Retinal pigment epithelial cell (primary cell): ENCODE data around the gene SAG.

ENCODE experiments used
- DNase-seq: peaks from one replicate; pipeline ENCODE4 v3.0.0-alpha.2; 2010; ENCODE audit warnings: low read depth
- H3K4me3 ChIP-seq: 2 replicates; pipeline ENCODE4 v1.5.1; 2011; ENCODE audit warnings: mild to moderate bottlenecking, low read length, control low read depth, moderate library complexity
- TF ChIP-seq, protein P1 (sequence below): conservative IDR thresholded peaks from 2 replicates; pipeline ENCODE4 v1.5.1; 2011; ENCODE audit warnings: low read depth, low read length, control low read depth, inconsistent platforms

Gene SAG

DNA sequence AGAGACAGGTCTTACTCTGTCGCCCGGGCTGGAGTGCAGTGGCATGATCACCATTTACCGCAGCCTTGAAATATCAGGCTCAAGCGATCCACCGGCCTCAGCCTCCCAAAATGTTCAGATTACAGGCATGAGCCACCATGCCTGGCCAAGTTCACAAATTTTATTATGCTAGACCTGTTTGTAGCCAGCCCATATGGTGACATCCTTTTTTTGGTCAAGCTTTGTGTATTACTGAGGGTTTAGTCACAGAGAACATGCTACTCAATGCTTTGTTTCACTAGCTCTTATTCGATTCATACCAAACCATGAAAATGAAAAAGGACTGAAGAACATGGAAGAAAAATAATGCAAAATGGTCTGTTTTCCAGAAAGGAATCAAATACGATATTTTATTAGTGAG, 88.1 kb downstream of the SAG start:
- DNase-seq, result no peak
- H3K4me3 ChIP-seq, result no peak overlapping the region
- TF ChIP-seq, protein P1, sequence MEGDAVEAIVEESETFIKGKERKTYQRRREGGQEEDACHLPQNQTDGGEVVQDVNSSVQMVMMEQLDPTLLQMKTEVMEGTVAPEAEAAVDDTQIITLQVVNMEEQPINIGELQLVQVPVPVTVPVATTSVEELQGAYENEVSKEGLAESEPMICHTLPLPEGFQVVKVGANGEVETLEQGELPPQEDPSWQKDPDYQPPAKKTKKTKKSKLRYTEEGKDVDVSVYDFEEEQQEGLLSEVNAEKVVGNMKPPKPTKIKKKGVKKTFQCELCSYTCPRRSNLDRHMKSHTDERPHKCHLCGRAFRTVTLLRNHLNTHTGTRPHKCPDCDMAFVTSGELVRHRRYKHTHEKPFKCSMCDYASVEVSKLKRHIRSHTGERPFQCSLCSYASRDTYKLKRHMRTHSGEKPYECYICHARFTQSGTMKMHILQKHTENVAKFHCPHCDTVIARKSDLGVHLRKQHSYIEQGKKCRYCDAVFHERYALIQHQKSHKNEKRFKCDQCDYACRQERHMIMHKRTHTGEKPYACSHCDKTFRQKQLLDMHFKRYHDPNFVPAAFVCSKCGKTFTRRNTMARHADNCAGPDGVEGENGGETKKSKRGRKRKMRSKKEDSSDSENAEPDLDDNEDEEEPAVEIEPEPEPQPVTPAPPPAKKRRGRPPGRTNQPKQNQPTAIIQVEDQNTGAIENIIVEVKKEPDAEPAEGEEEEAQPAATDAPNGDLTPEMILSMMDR, result no peak
